GM18909 (cell line): ENCODE data around the gene NOX1.
A peak's percentile ranks its signal among the peaks of the same experiment; 100 is the strongest.

ENCODE experiments used
- ATAC-seq: cut with Tn5 transposase; IDR thresholded peaks from one replicate; pipeline ENCODE4 v1.9.1; 2021; ENCODE audit warnings: mild to moderate bottlenecking; ENCODE audit not compliant: unreplicated experiment, poor library complexity

The NOX1 gene

GRCh38 chrX:100874325-100874724 is at the start of gene NOX1:
Gene NOX1, minus strand, starts transcription at chrX:100874359. Its CDS starts 220 bp downstream, at chrX:100874139.
- ATAC-seq = no peak

DNA sequence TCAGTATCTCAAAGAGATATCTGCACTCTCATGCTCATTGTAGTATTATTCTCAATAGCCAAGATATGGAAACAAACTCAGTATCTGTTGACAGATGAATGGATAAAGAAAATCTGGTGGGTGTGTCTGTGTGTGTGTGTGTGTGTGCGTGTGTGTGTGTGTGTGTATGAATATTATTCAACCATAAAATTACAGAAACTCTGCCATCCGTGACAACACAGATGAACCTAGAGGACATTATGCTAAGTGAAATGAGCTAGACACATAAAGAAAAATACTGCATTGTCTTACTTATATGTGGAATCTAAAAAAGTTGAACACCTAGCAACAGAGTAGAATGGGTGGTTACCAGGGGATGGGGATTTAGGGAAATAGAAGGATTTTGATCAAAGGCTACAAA is 41.4 kb upstream of the NOX1 start:
- ATAC-seq = no peak

DNA sequence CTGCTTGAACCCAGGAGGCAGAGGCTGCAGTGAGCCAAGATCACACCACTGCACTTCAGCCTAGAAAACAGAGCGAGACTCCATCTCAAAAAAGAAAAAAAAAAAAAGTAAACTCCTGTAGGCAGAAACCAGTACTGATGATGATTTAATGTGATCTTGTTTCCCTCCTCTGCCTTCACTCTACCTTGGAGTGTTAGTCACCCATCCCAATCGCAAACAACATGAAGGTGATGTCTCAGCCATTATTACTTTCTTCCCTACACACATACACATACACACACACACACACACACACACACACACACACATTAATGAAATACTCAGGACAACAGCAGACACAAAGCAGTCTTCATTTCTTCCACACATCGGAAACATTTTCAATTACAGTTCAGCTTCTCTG is 39.0 kb upstream of the NOX1 start:
- ATAC-seq = no peak

GRCh38 chrX:100911731-100912130 is 37.6 kb upstream of the NOX1 start:
- no peak for ATAC-seq

DNA sequence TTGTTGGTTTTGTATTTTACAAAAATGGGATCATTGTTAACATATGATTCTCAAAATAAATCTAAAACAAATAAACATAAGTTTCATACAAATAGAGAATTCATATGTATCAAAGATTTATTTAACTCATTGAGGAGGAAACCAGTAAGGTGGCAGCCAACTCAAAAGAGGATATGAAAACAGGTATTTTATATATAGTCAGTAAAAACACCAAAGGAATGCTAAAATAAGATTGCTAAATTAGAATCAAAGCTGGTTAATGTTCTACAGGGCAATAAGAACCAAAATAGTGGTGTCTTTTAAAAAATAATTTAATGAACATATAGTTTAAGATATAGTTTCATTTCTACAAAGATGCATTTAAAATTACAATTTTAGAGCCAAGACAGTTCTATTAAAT is 31.5 kb upstream of the NOX1 start:
- ATAC-seq = no peak

- no peak for ATAC-seq
Observed at GRCh38 chrX:100904433-100904832, 30.3 kb upstream of the NOX1 start.

GRCh38 chrX:100895365-100896075 is 21.4 kb upstream of the NOX1 start:
- no peak for ATAC-seq

DNA sequence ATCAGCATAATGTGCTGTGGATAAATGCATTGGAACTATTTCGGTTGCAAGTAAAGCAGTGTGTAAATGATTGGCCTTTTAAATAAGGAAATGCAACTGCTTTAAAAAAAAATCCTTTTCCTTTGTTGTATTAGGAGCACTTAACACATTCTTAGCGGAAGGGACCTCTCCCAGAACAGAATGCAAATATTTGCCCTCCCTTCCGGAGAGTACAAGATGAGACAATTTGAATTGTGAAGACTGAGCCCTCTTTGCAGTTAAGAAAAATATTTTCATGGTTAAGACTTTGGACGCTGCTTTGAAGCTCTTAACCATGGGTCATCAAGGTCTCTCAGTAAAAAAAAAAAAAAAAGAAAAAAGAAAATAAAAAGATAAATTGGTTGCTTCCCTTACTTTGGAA is 9.5 kb upstream of the NOX1 start:
- ATAC-seq = no peak

GRCh38 chrX:100880368-100880767 is 6.2 kb upstream of the NOX1 start:
- ATAC-seq = no peak

GRCh38 chrX:100871594-100872560 is 2.3 kb downstream of the NOX1 start:
- ATAC-seq = no peak

- ATAC-seq = no peak
Observed at GRCh38 chrX:100870527-100870926, 3.6 kb downstream of the NOX1 start.

GRCh38 chrX:100868273-100868672 is 5.9 kb downstream of the NOX1 start:
- ATAC-seq = no peak

DNA sequence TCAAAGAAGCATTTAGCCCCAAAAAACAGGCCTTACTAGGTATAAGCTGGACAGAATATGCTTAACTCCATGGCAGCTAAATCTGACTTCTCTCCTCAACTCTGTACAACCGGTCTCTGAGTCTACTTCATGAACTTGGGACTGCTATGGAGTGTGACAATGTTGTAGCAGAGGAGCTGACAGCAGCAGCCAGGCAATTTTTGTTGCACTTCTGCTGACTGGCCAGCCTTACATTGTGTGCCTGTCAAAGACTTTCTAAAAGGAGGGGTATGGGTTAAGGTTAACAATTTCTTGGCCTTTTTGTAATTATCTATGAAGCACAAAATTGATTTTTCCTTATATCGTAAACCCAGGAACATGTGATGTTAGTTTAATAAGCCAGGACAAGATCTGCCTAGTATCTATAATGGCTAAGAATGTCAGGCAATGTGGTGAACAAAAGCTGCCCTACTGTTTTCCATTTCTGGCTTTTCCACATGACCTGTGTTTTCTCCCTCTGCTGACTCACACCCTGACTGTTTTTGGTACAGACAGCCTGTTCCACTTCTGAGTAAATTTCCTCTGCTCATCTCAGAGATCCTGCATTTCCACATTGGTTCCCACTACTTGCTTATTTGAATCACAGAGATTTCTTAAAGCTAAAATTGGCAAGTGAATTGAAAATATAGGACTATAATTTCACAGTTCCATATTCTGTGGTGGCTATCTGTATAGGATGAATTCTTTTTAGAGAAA is 9.3 kb downstream of the NOX1 start:
- ATAC-seq = no peak

GRCh38 chrX:100863326-100863864 is 10.8 kb downstream of the NOX1 start:
- no peak for ATAC-seq

DNA sequence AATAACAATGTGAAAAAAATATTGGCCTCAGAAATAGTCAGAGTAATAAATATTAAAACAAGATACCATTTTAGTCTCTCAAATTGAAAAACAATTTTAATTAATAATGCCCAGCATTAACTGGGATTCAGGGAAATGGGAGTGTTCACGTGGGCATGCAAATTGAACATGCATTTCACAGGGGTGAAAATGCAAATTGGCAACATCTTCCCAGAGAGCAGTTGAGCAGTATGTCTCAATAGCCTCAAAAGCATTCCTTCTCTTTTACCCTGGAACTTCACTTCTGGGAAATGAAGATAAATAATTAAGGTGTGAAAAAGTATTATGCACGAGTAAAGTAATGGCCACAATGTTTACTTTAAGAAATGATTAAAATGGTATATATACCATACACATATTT is 21.3 kb downstream of the NOX1 start:
- ATAC-seq = no peak

DNA sequence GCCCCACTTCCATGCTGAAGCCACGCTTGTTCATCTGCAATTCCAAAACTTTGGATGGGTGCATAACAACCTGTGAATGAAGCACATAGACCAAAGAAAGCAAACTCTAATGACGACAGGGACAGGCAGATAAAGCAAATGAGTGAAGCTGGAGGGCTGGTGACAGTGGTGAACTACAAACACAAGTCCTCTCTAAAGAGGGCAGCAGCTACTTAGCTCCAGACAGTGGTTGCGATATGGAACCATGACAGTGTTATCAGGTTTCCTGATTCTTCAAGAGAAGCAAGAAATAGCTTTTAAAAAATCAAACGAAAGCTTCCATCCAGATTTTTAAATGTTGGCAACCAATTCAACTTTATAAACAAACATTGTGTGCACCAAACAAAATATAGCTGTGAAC is 23.8 kb downstream of the NOX1 start:
- ATAC-seq = no peak

DNA sequence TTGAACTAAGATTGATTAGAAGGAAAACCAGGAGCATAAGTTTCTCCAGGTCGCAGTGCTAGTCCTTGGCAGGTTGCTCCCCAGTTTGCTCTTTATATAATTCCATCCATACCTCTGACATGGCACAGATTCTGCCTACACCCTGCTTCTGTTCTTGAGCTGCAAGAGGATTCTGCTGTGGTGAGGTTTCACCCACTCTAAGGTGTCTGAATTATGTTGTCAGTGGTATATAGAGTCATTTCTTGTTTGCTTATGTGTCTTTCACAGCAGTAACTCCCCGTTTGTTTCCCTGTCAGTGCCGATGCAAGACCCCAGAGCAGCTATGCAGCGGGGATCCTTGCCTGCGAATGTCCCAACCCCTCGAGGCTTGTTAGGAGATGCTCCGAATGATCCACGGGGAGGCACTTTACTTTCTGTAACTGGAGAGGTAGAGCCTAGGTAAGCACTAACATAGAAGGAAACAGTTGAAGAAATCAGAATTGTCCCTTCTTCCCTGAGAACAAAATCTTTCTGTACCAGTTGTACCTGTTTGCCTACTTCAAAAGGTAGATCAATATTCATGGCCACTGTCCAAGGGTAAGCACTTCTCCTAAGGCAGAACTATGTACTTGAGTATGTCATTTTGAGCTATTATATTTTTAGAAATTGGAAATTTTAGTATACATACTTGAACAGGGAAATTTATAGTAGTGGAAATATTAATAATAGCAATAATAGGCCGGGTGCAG is 42.8 kb downstream of the NOX1 start:
- ATAC-seq = no peak

DNA sequence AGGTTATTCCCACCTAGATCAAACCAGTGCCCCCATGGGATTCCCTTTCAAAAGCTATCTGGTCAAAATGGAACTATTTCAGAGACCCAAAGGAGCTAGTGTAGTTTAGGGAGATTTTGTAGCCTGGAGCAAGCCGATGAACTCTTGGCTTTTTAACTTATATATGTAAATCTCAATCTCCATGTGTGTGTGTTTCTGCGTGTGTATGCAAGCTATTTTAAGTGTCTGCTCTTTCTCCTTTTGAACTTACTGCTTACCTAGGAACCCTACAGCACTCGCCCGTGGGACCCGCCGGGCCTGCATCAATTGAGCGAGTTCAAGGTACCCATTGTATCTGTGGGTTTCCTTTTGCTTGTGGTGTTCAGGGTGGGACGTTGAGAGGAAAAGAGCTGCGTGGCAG is 43.6 kb downstream of the NOX1 start:
- peak; percentile 36 for ATAC-seq

- peak; percentile 23 for ATAC-seq
Observed at GRCh38 chrX:100830143-100830542, 44.0 kb downstream of the NOX1 start.

GRCh38 chrX:100829730-100830129 is 44.4 kb downstream of the NOX1 start:
- peak; percentile 75 for ATAC-seq
